ENCODE data around the gene ZNF235. TPM values are rescaled to one million over a fixed set of nuclear protein-coding genes. Genes with fewer than 3 reads are reported as not detected.
"Not testable (repeated sequence)": the region's sequence is repeated elsewhere in the genome, so short reads cannot be mapped to it uniquely, and the experiment has no call there.

Gene ZNF235
- total and polyA plus RNA-seq, 2 donors (not counting 1 experiment from before 2014, with no cell fraction given): 2.9 to 5.8 TPM

- H3K9me3 ChIP-seq (ENCODE audit: control insufficient read depth, insufficient read depth, low read depth, low read length): no peaks in the 10 kb centered on the region
- no peak overlapping the region for H3K27ac ChIP-seq (ENCODE audit: insufficient read depth, low read length)
- TF ChIP-seq CTCF (conservative IDR thresholded peaks at IDR 0.05 in 1 of 2, IDR thresholded peaks at IDR 0.05 in 1 of 2; ENCODE audit: low read depth in 1 of 2, low read length in 2 of 2) (no peak), EZH2 (IDR thresholded peaks at IDR 0.05; ENCODE audit: low read length, missing control alignments) (no peak)
- no peak overlapping the region for H3K9ac ChIP-seq (ENCODE audit: insufficient read depth, low read length)
- no peak overlapping the region for H3K4me2 ChIP-seq (ENCODE audit: extremely low read depth, insufficient read depth, low read length)
- no peaks in the 10 kb centered on the region for H3K79me2 ChIP-seq (ENCODE audit: control insufficient read depth, insufficient read depth, low read length)
- H2AFZ ChIP-seq (ENCODE audit: low read length): no peak overlapping the region
- no peak for DNase-seq (ENCODE audit: low read depth in 2 of 2)
- no peaks in the 10 kb centered on the region for H3K36me3 ChIP-seq (ENCODE audit: control insufficient read depth, insufficient read depth, low read length)
- H3K27me3 ChIP-seq (ENCODE audit: control insufficient read depth, insufficient read depth, low read length): no peaks in the 10 kb centered on the region
- no peak overlapping the region for H3K4me3 ChIP-seq (replicated peaks in 1 of 4; ENCODE audit: control extremely low read depth in 1 of 4, insufficient read depth in 1 of 4, low read depth in 3 of 4, low read length in 4 of 4)
- H3K4me1 ChIP-seq (ENCODE audit: control insufficient read depth, extremely low read depth, insufficient read depth, low read length): no peaks in the 10 kb centered on the region
- H4K20me1 ChIP-seq (ENCODE audit: control insufficient read depth, extremely low read depth, insufficient read depth, low read length): no peaks in the 10 kb centered on the region
These were observed 50.3 kb downstream of the ZNF235 start for GRCh38 chr19:44254496-44254895.

- H2AFZ ChIP-seq (ENCODE audit: low read length); H3K79me2 ChIP-seq (ENCODE audit: control insufficient read depth, insufficient read depth, low read length); H3K4me1 ChIP-seq (ENCODE audit: control insufficient read depth, extremely low read depth, insufficient read depth, low read length); H3K9ac ChIP-seq (ENCODE audit: insufficient read depth, low read length); H3K4me3 ChIP-seq (replicated peaks in 1 of 4; ENCODE audit: control extremely low read depth in 1 of 4, insufficient read depth in 1 of 4, low read depth in 3 of 4, low read length in 4 of 4); H3K36me3 ChIP-seq (ENCODE audit: control insufficient read depth, insufficient read depth, low read length); H3K27me3 ChIP-seq (ENCODE audit: control insufficient read depth, insufficient read depth, low read length); H3K27ac ChIP-seq (ENCODE audit: insufficient read depth, low read length); H4K20me1 ChIP-seq (ENCODE audit: control insufficient read depth, extremely low read depth, insufficient read depth, low read length); H3K4me2 ChIP-seq (ENCODE audit: extremely low read depth, insufficient read depth, low read length); DNase-seq (ENCODE audit: low read depth in 2 of 2); H3K9me3 ChIP-seq (ENCODE audit: control insufficient read depth, insufficient read depth, low read depth, low read length): not testable (repeated sequence)
These were observed 51.4 kb downstream of the ZNF235 start for GRCh38 chr19:44253392-44253791.

GRCh38 chr19:44252332-44252731 lies 52.5 kb downstream of the ZNF235 start:
- not testable (repeated sequence) for H3K9ac ChIP-seq (ENCODE audit: insufficient read depth, low read length); H3K27ac ChIP-seq (ENCODE audit: insufficient read depth, low read length); H3K4me2 ChIP-seq (ENCODE audit: extremely low read depth, insufficient read depth, low read length); H2AFZ ChIP-seq (ENCODE audit: low read length); H3K79me2 ChIP-seq (ENCODE audit: control insufficient read depth, insufficient read depth, low read length); H3K4me1 ChIP-seq (ENCODE audit: control insufficient read depth, extremely low read depth, insufficient read depth, low read length); H3K36me3 ChIP-seq (ENCODE audit: control insufficient read depth, insufficient read depth, low read length); DNase-seq (ENCODE audit: low read depth in 2 of 2); H3K4me3 ChIP-seq (replicated peaks in 1 of 4; ENCODE audit: control extremely low read depth in 1 of 4, insufficient read depth in 1 of 4, low read depth in 3 of 4, low read length in 4 of 4); H4K20me1 ChIP-seq (ENCODE audit: control insufficient read depth, extremely low read depth, insufficient read depth, low read length); H3K9me3 ChIP-seq (ENCODE audit: control insufficient read depth, insufficient read depth, low read depth, low read length); H3K27me3 ChIP-seq (ENCODE audit: control insufficient read depth, insufficient read depth, low read length)

GRCh38 chr19:44236384-44236783 lies 68.4 kb downstream of the ZNF235 start:
- Histone ChIP-seq H3K4me2 (ENCODE audit: extremely low read depth, insufficient read depth, low read length) (no peak overlapping the region), H3K9ac (ENCODE audit: insufficient read depth, low read length) (no peak overlapping the region), H3K79me2 (ENCODE audit: control insufficient read depth, insufficient read depth, low read length) (no peaks in the 10 kb centered on the region), H3K4me1 (ENCODE audit: control insufficient read depth, extremely low read depth, insufficient read depth, low read length) (no peaks in the 10 kb centered on the region), H4K20me1 (ENCODE audit: control insufficient read depth, extremely low read depth, insufficient read depth, low read length) (no peaks in the 10 kb centered on the region), H3K27ac (ENCODE audit: insufficient read depth, low read length) (no peak overlapping the region), H3K36me3 (ENCODE audit: control insufficient read depth, insufficient read depth, low read length) (peaks cover 12% of the 10 kb centered on the region), H3K9me3 (ENCODE audit: control insufficient read depth, insufficient read depth, low read depth, low read length) (no peaks in the 10 kb centered on the region), H2AFZ (ENCODE audit: low read length) (no peak overlapping the region), H3K27me3 (ENCODE audit: control insufficient read depth, insufficient read depth, low read length) (no peaks in the 10 kb centered on the region), H3K4me3 (replicated peaks in 1 of 4; ENCODE audit: control extremely low read depth in 1 of 4, insufficient read depth in 1 of 4, low read depth in 3 of 4, low read length in 4 of 4) (no peak overlapping the region)
- no peak for DNase-seq (ENCODE audit: low read depth in 2 of 2)
- no peak for TF ChIP-seq EZH2 (IDR thresholded peaks at IDR 0.05; ENCODE audit: low read length, missing control alignments)
- TF ChIP-seq CTCF (conservative IDR thresholded peaks at IDR 0.05 in 1 of 2, IDR thresholded peaks at IDR 0.05 in 1 of 2; ENCODE audit: low read depth in 1 of 2, low read length in 2 of 2): no peak

Other genes with a start within 250 kb of the ZNF235 start
- gene ZNF284, start 232.9 kb downstream of the ZNF235 start, total RNA-seq: 3.3 and 4.0 TPM in 2 replicates
- gene ZNF284, start 232.9 kb downstream of the ZNF235 start, polyA plus RNA-seq: 1.2 and 2.7 TPM in 2 replicates
- gene ZNF224, start 210.7 kb downstream of the ZNF235 start, total RNA-seq: 31.1 and 37.0 TPM in 2 replicates
- 8.8 and 12.4 TPM in 2 replicates for gene ZNF224, start 210.7 kb downstream of the ZNF235 start, polyA plus RNA-seq
- gene ZNF225, start 191.6 kb downstream of the ZNF235 start, total RNA-seq: 8.2 and 10.2 TPM in 2 replicates
- 2.2 and 3.1 TPM in 2 replicates for gene ZNF225, start 191.6 kb downstream of the ZNF235 start, polyA plus RNA-seq
- 13.9 and 15.9 TPM in 2 replicates for gene ZNF234, start 163.5 kb downstream of the ZNF235 start, total RNA-seq
- gene ZNF234, start 163.5 kb downstream of the ZNF235 start, polyA plus RNA-seq: 3.4 and 5.7 TPM in 2 replicates
- gene ZNF226, start 139.9 kb downstream of the ZNF235 start, total RNA-seq: 17.5 and 30.7 TPM in 2 replicates
- 18.8 and 21.4 TPM in 2 replicates for gene ZNF226, start 139.9 kb downstream of the ZNF235 start, polyA plus RNA-seq
- gene ZNF227, start 92.5 kb downstream of the ZNF235 start, total RNA-seq: 27.7 and 32.0 TPM in 2 replicates
- gene ZNF227, start 92.5 kb downstream of the ZNF235 start, polyA plus RNA-seq: 8.3 and 9.9 TPM in 2 replicates
- 3.6 and 5.9 TPM in 2 replicates for gene ZNF233, start 45.1 kb downstream of the ZNF235 start, total RNA-seq
- gene ZNF233, start 45.1 kb downstream of the ZNF235 start, polyA plus RNA-seq: 0.96 and 1.3 TPM in 2 replicates
- gene ZNF112, start 51.7 kb upstream of the ZNF235 start, total RNA-seq: 9.1 and 10.0 TPM in 2 replicates
- gene ZNF112, start 51.7 kb upstream of the ZNF235 start, polyA plus RNA-seq: 2.9 and 4.9 TPM in 2 replicates
- 5.0 and 5.6 TPM in 2 replicates for gene ZNF285, start 96.6 kb upstream of the ZNF235 start, total RNA-seq
- 0.94 and 1.9 TPM in 2 replicates for gene ZNF285, start 96.6 kb upstream of the ZNF235 start, polyA plus RNA-seq
- gene ZNF229, start 143.4 kb upstream of the ZNF235 start, total RNA-seq: 24.4 and 25.2 TPM in 2 replicates
- 5.7 and 5.8 TPM in 2 replicates for gene ZNF229, start 143.4 kb upstream of the ZNF235 start, polyA plus RNA-seq
- gene ZNF180, start 195.5 kb upstream of the ZNF235 start, total RNA-seq: 6.4 and 7.6 TPM in 2 replicates
- 1.4 TPM in 2 replicates for gene ZNF180, start 195.5 kb upstream of the ZNF235 start, polyA plus RNA-seq
- not detected in 2 replicates for gene CEACAM20, start 224.7 kb upstream of the ZNF235 start, total RNA-seq
- gene CEACAM20, start 224.7 kb upstream of the ZNF235 start, polyA plus RNA-seq: not detected in 2 replicates